CD4-positive, CD25-positive, alpha-beta regulatory T cell (primary cell): Measurements from ENCODE around the gene HEATR5A. TPM values are rescaled to one million over a fixed set of nuclear protein-coding genes. Genes with fewer than 3 reads are reported as not detected.
A peak's percentile ranks its signal among the peaks of the same experiment; 100 is the strongest.

Experiments used
- ATAC-seq, 2 donors: fragments of 150-1000 bp; cut with Tn5 transposase; one replicate each; pipeline ENCODE4 v1.10.0; 2021; ENCODE audit warnings: low read depth in 2 of 2, moderate number of reproducible peaks in 2 of 2, moderate library complexity in 1 of 2
- DNase-seq, 3 donors: peaks; one replicate each; pipeline versions ENCODE4 v3.0.0 to v3.0.0-alpha.2; 2012 to 2022; ENCODE audit warnings: mixed read lengths in 1 of 3
- H3K27ac ChIP-seq: one replicate; pipeline ENCODE4 v1.7.0; 2013; ENCODE audit warnings: mild to moderate bottlenecking, low read length; ENCODE audit not compliant: insufficient read depth, poor library complexity, severe bottlenecking
- H3K27me3 ChIP-seq: one replicate; pipeline ENCODE4 v1.7.0; 2013; ENCODE audit warnings: low read length; ENCODE audit not compliant: control insufficient read depth, insufficient read depth
- H3K36me3 ChIP-seq: one replicate; pipeline ENCODE4 v1.7.0; 2013; ENCODE audit warnings: mild to moderate bottlenecking, low read length, moderate library complexity; ENCODE audit not compliant: control insufficient read depth, insufficient read depth
- H3K4me1 ChIP-seq: 2 replicates; pipeline ENCODE4 v1.7.0; 2013; ENCODE audit warnings: mild to moderate bottlenecking, low read length; ENCODE audit not compliant: insufficient read depth, control insufficient read depth, poor library complexity, severe bottlenecking
- H3K4me3 ChIP-seq: one replicate; pipeline ENCODE4 v1.7.0; 2013; ENCODE audit warnings: low read depth, mild to moderate bottlenecking, low read length, moderate library complexity
- H3K9me3 ChIP-seq, 2 experiments: 1 replicate in 1 of 2; 2 replicates in 1 of 2; pipeline ENCODE4 v1.7.0; 2013; ENCODE audit warnings: low read length in 2 of 2, mild to moderate bottlenecking in 1 of 2, moderate library complexity in 1 of 2; ENCODE audit not compliant: control insufficient read depth in 2 of 2
- H3K27ac Mint-ChIP-seq, 3 donors: one replicate each; pipeline ENCODE4 v1.8.0; 2020 to 2022; ENCODE audit warnings: mild to moderate bottlenecking in 3 of 3, mixed read lengths in 3 of 3, moderate library complexity in 2 of 3
- H3K27me3 Mint-ChIP-seq: one replicate; pipeline ENCODE4 v1.8.0; 2022; ENCODE audit warnings: mild to moderate bottlenecking, mixed read lengths
- H3K36me3 Mint-ChIP-seq: one replicate; pipeline ENCODE4 v1.8.0; 2020; ENCODE audit warnings: mixed read lengths
- H3K4me1 Mint-ChIP-seq, 4 donors: one replicate each; pipeline ENCODE4 v1.8.0; 2020 to 2022; ENCODE audit warnings: mixed read lengths in 4 of 4, mild to moderate bottlenecking in 1 of 4
- H3K4me3 Mint-ChIP-seq, 4 donors: one replicate each; pipeline ENCODE4 v1.8.0; 2020 to 2022; ENCODE audit warnings: mild to moderate bottlenecking in 4 of 4, mixed read lengths in 4 of 4, moderate library complexity in 3 of 4
- H3K9me3 Mint-ChIP-seq, 7 donors: one replicate each; pipeline ENCODE4 v1.8.0; 2020 to 2022; ENCODE audit warnings: mixed read lengths in 7 of 7, mild to moderate bottlenecking in 3 of 7, moderate library complexity in 2 of 7
- polyA plus RNA-seq, 4 donors: library from polyadenylated mRNA; unstranded; fragments of 300-500 nt; fragmentation: Illumina TruSeq; gene quantifications; one replicate each; pipeline ENCODE4 v1.2.3, GENCODE V29; 2021
- total RNA-seq: library from RNA; stranded (reverse); gene quantifications from one replicate; pipeline ENCODE4 v1.2.3, GENCODE V29; 2022

HEATR5A gene
- total and polyA plus RNA-seq, 5 donors from 2014 or later = 4.2 to 11.4 (median 6.1) TPM

DNA sequence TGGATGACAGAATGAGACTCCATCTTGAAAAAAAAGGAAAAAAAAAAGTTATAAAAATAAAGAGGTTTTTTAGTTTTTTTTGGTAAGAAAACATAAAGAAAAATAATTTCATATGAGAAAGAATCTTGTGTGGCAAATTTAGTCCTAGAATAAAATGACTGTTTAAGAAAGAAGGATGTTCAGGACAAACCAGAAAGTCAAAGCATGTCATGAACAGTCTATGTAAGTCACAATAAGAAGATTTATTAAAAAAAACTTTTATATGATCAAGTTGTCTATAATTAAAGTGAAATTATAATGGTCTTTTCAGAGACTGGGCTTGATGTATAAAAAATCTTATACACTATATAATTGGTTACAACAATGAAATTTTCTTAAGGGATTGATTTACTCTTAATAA lies 144.6 kb downstream of the HEATR5A start:
- no peaks in the 10 kb centered on the region for H3K36me3 Mint-ChIP-seq
- DNase-seq (no peak), ATAC-seq (no peak)
- Histone ChIP-seq H3K27me3 (no peaks in the 10 kb centered on the region), H3K36me3 (no peaks in the 10 kb centered on the region), H3K9me3 (no peaks in the 10 kb centered on the region), H3K4me3 (no peak overlapping the region), H3K27ac (no peak overlapping the region), H3K4me1 (no peaks in the 10 kb centered on the region)
- H3K4me1 Mint-ChIP-seq = peaks cover 0 to 9% (median 4%) of the 10 kb centered on the region in 4 donors
- H3K4me3 Mint-ChIP-seq = no peak overlapping the region
- no peaks in the 10 kb centered on the region for H3K27me3 Mint-ChIP-seq
- H3K9me3 Mint-ChIP-seq = peaks cover 0 to 5% (median 3%) of the 10 kb centered on the region in 7 donors
- H3K27ac Mint-ChIP-seq = no peak overlapping the region

- Histone ChIP-seq H3K27me3 (no peaks in the 10 kb centered on the region), H3K4me1 (no peaks in the 10 kb centered on the region), H3K36me3 (no peaks in the 10 kb centered on the region), H3K9me3 (peaks cover 0 to 2% of the 10 kb centered on the region in 2 experiments), H3K4me3 (no peak overlapping the region), H3K27ac (no peak overlapping the region)
- Mint-ChIP-seq H3K36me3 (no peaks in the 10 kb centered on the region), H3K4me1 (peaks cover 2 to 14% (median 12%) of the 10 kb centered on the region in 4 donors), H3K9me3 (peaks cover 0 to 7% (median 3%) of the 10 kb centered on the region in 7 donors), H3K4me3 (no peak overlapping the region), H3K27ac (no peak overlapping the region), H3K27me3 (no peaks in the 10 kb centered on the region)
- no peak for DNase-seq
- no peak for ATAC-seq
These were observed 148.7 kb downstream of the HEATR5A start for GRCh38 chr14:31271648-31272047.

GRCh38 chr14:31270196-31270772 lies 150.1 kb downstream of the HEATR5A start:
- peak in 1 of 3 donors; percentile 14 for DNase-seq
- H3K27ac Mint-ChIP-seq = no peak overlapping the region
- no peaks in the 10 kb centered on the region for H3K36me3 ChIP-seq

DNA sequence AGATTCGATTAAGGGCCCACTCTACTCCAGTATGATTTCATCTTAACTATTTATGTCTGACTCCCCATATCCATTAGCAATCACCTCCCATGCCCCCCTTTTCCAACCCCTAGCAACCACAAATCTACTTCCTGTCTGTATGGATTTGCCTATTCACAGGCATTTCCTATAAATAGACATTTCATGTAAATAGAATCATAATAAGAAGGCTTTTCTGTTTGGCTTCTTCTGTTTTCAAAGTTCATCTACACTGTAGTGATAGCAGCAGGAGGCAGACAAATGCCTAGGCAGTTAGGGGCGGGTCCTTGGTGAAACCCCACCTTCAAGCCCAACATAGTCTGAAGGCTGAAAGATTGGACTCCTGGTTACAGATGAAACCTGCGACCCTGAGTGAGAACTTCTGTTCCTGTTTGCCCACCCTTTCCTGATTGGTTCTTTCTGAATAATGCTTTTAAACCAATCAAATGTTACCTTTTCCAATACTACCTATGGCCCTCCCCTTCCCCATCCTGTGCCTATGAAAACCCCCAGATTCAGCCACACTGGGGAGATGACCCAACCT lies 150.6 kb downstream of the HEATR5A start:
- Mint-ChIP-seq H3K36me3 (no peaks in the 10 kb centered on the region), H3K27ac (peak overlapping the region in 1 of 3 donors; percentile 41), H3K27me3 (no peaks in the 10 kb centered on the region)

More at GRCh38 chr14:31270196-31270772, 150.1 kb downstream of the HEATR5A start:
- Histone ChIP-seq H3K4me3 (no peak overlapping the region), H3K27ac (no peak overlapping the region), H3K4me1 (peaks cover 7% of the 10 kb centered on the region), H3K9me3 (peaks cover 0 to 2% of the 10 kb centered on the region in 2 experiments), H3K27me3 (no peaks in the 10 kb centered on the region)
- no peak for ATAC-seq
- Mint-ChIP-seq H3K27me3 (no peaks in the 10 kb centered on the region), H3K4me1 (peaks cover 5 to 25% (median 22%) of the 10 kb centered on the region in 4 donors), H3K4me3 (no peak overlapping the region), H3K36me3 (no peaks in the 10 kb centered on the region), H3K9me3 (peaks cover 0 to 7% (median 0%) of the 10 kb centered on the region in 7 donors)

GRCh38 chr14:31268216-31268615 lies 152.1 kb downstream of the HEATR5A start:
- DNase-seq (no peak), ATAC-seq (no peak)
- Mint-ChIP-seq H3K4me3 (no peak overlapping the region), H3K4me1 (peaks cover 12 to 32% (median 24%) of the 10 kb centered on the region in 4 donors), H3K27ac (no peak overlapping the region), H3K36me3 (no peaks in the 10 kb centered on the region), H3K27me3 (no peaks in the 10 kb centered on the region), H3K9me3 (peaks cover 0 to 7% (median 2%) of the 10 kb centered on the region in 7 donors)
- Histone ChIP-seq H3K4me1 (peaks cover 13% of the 10 kb centered on the region), H3K27me3 (no peaks in the 10 kb centered on the region), H3K9me3 (peaks cover 0 to 2% of the 10 kb centered on the region in 2 experiments), H3K4me3 (no peak overlapping the region), H3K27ac (no peak overlapping the region), H3K36me3 (no peaks in the 10 kb centered on the region)

More for the DNA sequence above, 150.6 kb downstream of the HEATR5A start:
- Histone ChIP-seq H3K27ac (no peak overlapping the region), H3K4me1 (peaks cover 10% of the 10 kb centered on the region), H3K36me3 (no peaks in the 10 kb centered on the region), H3K9me3 (peaks cover 0 to 2% of the 10 kb centered on the region in 2 experiments), H3K27me3 (no peaks in the 10 kb centered on the region), H3K4me3 (no peak overlapping the region)
- Mint-ChIP-seq H3K4me1 (peaks cover 5 to 29% (median 22%) of the 10 kb centered on the region in 4 donors), H3K4me3 (no peak overlapping the region), H3K9me3 (peaks cover 0 to 7% (median 0%) of the 10 kb centered on the region in 7 donors)
- no peak for ATAC-seq
- no peak for DNase-seq

DNA sequence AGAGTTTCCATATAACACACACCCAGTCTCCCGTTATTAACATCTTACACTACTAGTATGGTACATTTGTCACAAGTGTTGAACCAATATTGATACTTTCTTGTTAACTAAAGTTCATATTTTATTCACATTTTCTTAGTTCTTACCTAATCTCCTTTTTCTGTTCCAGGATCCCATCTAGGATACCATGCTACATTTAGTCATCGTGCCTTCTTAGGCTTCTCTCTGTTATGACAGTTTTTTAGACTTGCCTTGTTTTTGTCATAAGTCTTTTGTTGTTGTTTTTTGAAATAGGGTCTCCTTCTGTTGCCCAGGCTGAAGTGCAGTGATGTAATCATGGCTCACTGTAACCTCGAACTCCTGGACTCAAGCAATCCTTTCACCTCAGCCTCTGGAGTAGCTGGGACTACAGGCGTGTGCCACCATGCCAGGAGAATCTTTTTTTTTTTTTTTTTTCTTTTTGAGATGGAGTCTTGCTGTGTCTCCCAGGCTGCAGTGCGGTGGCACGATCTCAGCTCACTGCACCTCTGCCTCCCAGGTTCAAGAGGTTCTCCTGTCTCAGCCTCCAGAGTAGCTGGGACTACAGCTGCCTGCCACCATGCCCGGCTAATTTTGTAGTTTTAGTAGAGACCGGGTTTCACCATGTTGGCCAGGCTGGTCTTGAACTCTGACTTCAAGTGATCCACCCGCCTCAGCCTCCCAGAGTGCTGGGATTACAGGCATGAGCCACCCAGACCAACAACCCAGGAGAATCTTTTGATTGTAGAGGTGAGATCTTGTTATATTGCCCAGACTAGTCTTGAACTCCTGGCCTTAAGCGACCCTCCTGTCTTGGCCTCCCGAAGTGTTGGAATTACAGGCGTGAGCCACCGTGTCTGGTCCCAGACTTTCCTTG lies 153.7 kb downstream of the HEATR5A start:
- no peaks in the 10 kb centered on the region for H3K36me3 Mint-ChIP-seq
- no peaks in the 10 kb centered on the region for H3K27me3 Mint-ChIP-seq
- H3K4me3 Mint-ChIP-seq = peak overlapping the region in 1 of 4 donors; percentile 36
- Histone ChIP-seq H3K9me3 (peaks cover 0 to 2% of the 10 kb centered on the region in 2 experiments), H3K27me3 (no peaks in the 10 kb centered on the region), H3K4me3 (no peak overlapping the region), H3K4me1 (peaks cover 13% of the 10 kb centered on the region), H3K27ac (no peak overlapping the region), H3K36me3 (no peaks in the 10 kb centered on the region)
- H3K27ac Mint-ChIP-seq = peak overlapping the region in 1 of 3 donors; percentile 33
- ATAC-seq (no peak), DNase-seq (no peak)
- H3K4me1 Mint-ChIP-seq = peaks cover 12 to 30% (median 27%) of the 10 kb centered on the region in 4 donors
- peaks cover 0 to 7% (median 2%) of the 10 kb centered on the region in 7 donors for H3K9me3 Mint-ChIP-seq

GRCh38 chr14:31265701-31266398 lies 154.5 kb downstream of the HEATR5A start:
- H3K4me1 ChIP-seq = peaks cover 13% of the 10 kb centered on the region
- peak in 1 of 3 donors; percentile 69 for DNase-seq
- Mint-ChIP-seq H3K9me3 (peaks cover 0 to 7% (median 2%) of the 10 kb centered on the region in 7 donors), H3K27me3 (no peaks in the 10 kb centered on the region), H3K4me3 (peak overlapping the region in 1 of 4 donors; percentile 36), H3K4me1 (peaks cover 12 to 33% (median 27%) of the 10 kb centered on the region in 4 donors), H3K36me3 (no peaks in the 10 kb centered on the region), H3K27ac (peak overlapping the region in 2 of 3 donors; percentile 52 to 80)
- H3K4me3 ChIP-seq = no peak overlapping the region
- H3K36me3 ChIP-seq = no peaks in the 10 kb centered on the region
- peaks cover 0 to 2% of the 10 kb centered on the region in 2 experiments for H3K9me3 ChIP-seq
- no peak for ATAC-seq
- no peak overlapping the region for H3K27ac ChIP-seq
- H3K27me3 ChIP-seq = no peaks in the 10 kb centered on the region
